B cell (primary cell): ENCODE data around the gene NTN1. TPM values are rescaled to one million over a fixed set of nuclear protein-coding genes. Genes with fewer than 3 reads are reported as not detected.

Experiments used
- ATAC-seq: fragments of 200-7000 bp; cut with Tn5 transposase; one replicate; pipeline ENCODE4 v1.10.0; 2021; ENCODE audit warnings: low read depth, mild to moderate bottlenecking, moderate number of reproducible peaks, moderate library complexity
- CTCF ChIA-PET: fragments of 350-600 bp; sonication (Branson Sonifier 250); formaldehyde crosslinking; loops from one replicate; lab custom pipeline; 2021; ENCODE audit warnings: antibody characterized with exemption, inconsistent platforms; lab: Charles Lee
- POLR2A ChIA-PET: fragments of 350-600 bp; sonication (Branson Sonifier 250); formaldehyde crosslinking; loops from one replicate; lab custom pipeline; 2021; ENCODE audit warnings: antibody characterized with exemption; lab: Charles Lee
- DNase-seq: peaks from one replicate; pipeline ENCODE4 v3.0.0; 2013
- H2AFZ ChIP-seq: 2 replicates; pipeline ENCODE4 v1.6.1; 2012; ENCODE audit warnings: mild to moderate bottlenecking, low read depth, low read length; ENCODE audit not compliant: insufficient read depth, poor library complexity, severe bottlenecking
- H3K27ac ChIP-seq, 2 donors: 1 replicate in 1 of 2; 2 replicates in 1 of 2; pipeline ENCODE4 v1.5.1; 2012 to 2013; ENCODE audit warnings: low read length in 2 of 2, mild to moderate bottlenecking in 2 of 2, moderate library complexity in 1 of 2
- H3K27me3 ChIP-seq, 4 experiments: fragments of 200-600 bp in 1 of 4; sonication (generic) in 1 of 4; replicated peaks in 1 of 4; 1 replicate in 2 of 4; 2 replicates in 2 of 4; pipeline versions ENCODE4 v1.6.1 to v1.7.0; 2013 to 2016; ENCODE audit warnings: low read length in 3 of 4, mild to moderate bottlenecking in 2 of 4, mixed read lengths in 1 of 4, moderate library complexity in 1 of 4; ENCODE audit not compliant: insufficient read depth in 4 of 4, control insufficient read depth in 3 of 4; ENCODE audit errors: control extremely low read depth in 1 of 4
- H3K36me3 ChIP-seq, 2 experiments: replicated peaks in 1 of 2; 1 replicate in 1 of 2; 2 replicates in 1 of 2; pipeline versions ENCODE4 v1.6.1 to v1.7.1; 2013; ENCODE audit warnings: low read length in 1 of 2; ENCODE audit not compliant: insufficient read depth in 2 of 2, control insufficient read depth in 1 of 2; ENCODE audit errors: control extremely low read depth in 1 of 2, extremely low read depth in 1 of 2
- H3K4me1 ChIP-seq, 2 donors: fragments of 200-600 bp in 1 of 2; sonication (generic) in 1 of 2; 1 replicate in 1 of 2; 2 replicates in 1 of 2; pipeline versions ENCODE4 v1.5.1 to v1.6.1; 2013 to 2017; ENCODE audit warnings: low read length in 2 of 2; ENCODE audit not compliant: control insufficient read depth in 2 of 2, insufficient read depth in 2 of 2
- H3K4me2 ChIP-seq: replicated peaks from 2 replicates; pipeline ENCODE3; 2012; ENCODE audit warnings: mild to moderate bottlenecking, low read depth, low read length; ENCODE audit not compliant: poor library complexity, severe bottlenecking
- H3K4me3 ChIP-seq, 5 experiments: fragments of 200-600 bp in 1 of 5; sonication (generic) in 1 of 5; 1 replicate in 3 of 5; 2 replicates in 2 of 5; pipeline versions ENCODE4 v1.5.1 to v1.7.0; 2011 to 2016; ENCODE audit warnings: low read length in 4 of 5, mild to moderate bottlenecking in 4 of 5, low read depth in 2 of 5, control low read depth in 1 of 5, moderate library complexity in 1 of 5; ENCODE audit not compliant: insufficient read depth in 1 of 5; ENCODE audit errors: control extremely low read depth in 1 of 5, extremely low read depth in 1 of 5
- H3K79me2 ChIP-seq: fragments of 200-600 bp; sonication (generic); one replicate; pipeline ENCODE4 v1.6.0; 2016; ENCODE audit warnings: low read length; ENCODE audit not compliant: control insufficient read depth, insufficient read depth
- H3K9ac ChIP-seq: fragments of 200-600 bp; sonication (generic); 2 replicates; pipeline ENCODE4 v1.6.1; 2017; ENCODE audit warnings: mild to moderate bottlenecking, low read length, moderate library complexity
- H3K9me3 ChIP-seq, 3 donors: one replicate each; pipeline versions ENCODE4 v1.6.1 to v1.7.1; 2013; ENCODE audit warnings: low read length in 2 of 3; ENCODE audit not compliant: control insufficient read depth in 2 of 3, insufficient read depth in 1 of 3; ENCODE audit errors: control extremely low read depth in 1 of 3
- H4K20me1 ChIP-seq: 2 replicates; pipeline ENCODE4 v1.6.0; 2012; ENCODE audit warnings: mild to moderate bottlenecking, low read length; ENCODE audit not compliant: insufficient read depth, control insufficient read depth, poor library complexity, severe bottlenecking
- H3K27ac Mint-ChIP-seq: one replicate; pipeline ENCODE4 v1.8.0; 2021; ENCODE audit warnings: mixed read lengths
- H3K27me3 Mint-ChIP-seq: one replicate; pipeline ENCODE4 v1.8.0; 2021; ENCODE audit warnings: mixed read lengths
- H3K4me1 Mint-ChIP-seq: one replicate; pipeline ENCODE4 v1.8.0; 2021; ENCODE audit warnings: mixed read lengths
- H3K4me3 Mint-ChIP-seq: one replicate; pipeline ENCODE4 v1.8.0; 2021; ENCODE audit warnings: mixed read lengths
- H3K9me3 Mint-ChIP-seq: one replicate; pipeline ENCODE4 v1.8.0; 2022; ENCODE audit warnings: mixed read lengths; ENCODE audit not compliant: insufficient read depth
- EZH2 ChIP-seq: IDR thresholded peaks from 2 replicates; pipeline ENCODE4 v1.6.1; 2012; ENCODE audit warnings: borderline replicate concordance, low read depth, mild to moderate bottlenecking, moderate library complexity, low read length; ENCODE audit not compliant: insufficient read depth, poor library complexity, severe bottlenecking
- WGBS: methylation state at CpG from one replicate; pipeline ENCODE4 v1.1.5; 2013; ENCODE audit warnings: missing lambda C conversion rate; ENCODE audit not compliant: insufficient coverage; 5-methylcytosine and 5-hydroxymethylcytosine counted together
- intact Hi-C: fragments of 100-400 bp; cut with micrococcal nuclease; formaldehyde crosslinking; loops from one replicate; pipeline ENCODE4 v1.10.0; 2022
- polyA plus RNA-seq: library from polyadenylated mRNA; depleted of rRNA; stranded (reverse); fragments of >200 nt; gene quantifications from 2 replicates; pipeline ENCODE4 v1.2.3, GENCODE V29; 2012
- total RNA-seq, 2 donors: library from RNA; stranded (reverse); fragments of 120-200 nt in 1 of 2; gene quantifications; 1 replicate in 1 of 2; 2 replicates in 1 of 2; pipeline versions ENCODE4 v1.2.3 to v1.2.4, GENCODE V29; 2013 to 2022
- TF ChIP-seq, protein P1 (sequence below): fragments of 200-600 bp; IDR thresholded peaks from one replicate; pipeline ENCODE4 v1.8.0; 2022; ENCODE audit warnings: antibody characterized with exemption, mild to moderate bottlenecking

Gene NTN1
- total and polyA plus RNA-seq, 2 donors (not counting 1 experiment from before 2014, with no cell fraction given), result 0.10 to 0.25 TPM

- no peak for ATAC-seq
- H3K4me3 ChIP-seq, result no peak overlapping the region
- TF ChIP-seq, protein P1, sequence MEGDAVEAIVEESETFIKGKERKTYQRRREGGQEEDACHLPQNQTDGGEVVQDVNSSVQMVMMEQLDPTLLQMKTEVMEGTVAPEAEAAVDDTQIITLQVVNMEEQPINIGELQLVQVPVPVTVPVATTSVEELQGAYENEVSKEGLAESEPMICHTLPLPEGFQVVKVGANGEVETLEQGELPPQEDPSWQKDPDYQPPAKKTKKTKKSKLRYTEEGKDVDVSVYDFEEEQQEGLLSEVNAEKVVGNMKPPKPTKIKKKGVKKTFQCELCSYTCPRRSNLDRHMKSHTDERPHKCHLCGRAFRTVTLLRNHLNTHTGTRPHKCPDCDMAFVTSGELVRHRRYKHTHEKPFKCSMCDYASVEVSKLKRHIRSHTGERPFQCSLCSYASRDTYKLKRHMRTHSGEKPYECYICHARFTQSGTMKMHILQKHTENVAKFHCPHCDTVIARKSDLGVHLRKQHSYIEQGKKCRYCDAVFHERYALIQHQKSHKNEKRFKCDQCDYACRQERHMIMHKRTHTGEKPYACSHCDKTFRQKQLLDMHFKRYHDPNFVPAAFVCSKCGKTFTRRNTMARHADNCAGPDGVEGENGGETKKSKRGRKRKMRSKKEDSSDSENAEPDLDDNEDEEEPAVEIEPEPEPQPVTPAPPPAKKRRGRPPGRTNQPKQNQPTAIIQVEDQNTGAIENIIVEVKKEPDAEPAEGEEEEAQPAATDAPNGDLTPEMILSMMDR, result no peak
- no peak for TF ChIP-seq EZH2
- no peak overlapping the region for H3K27ac ChIP-seq
- H4K20me1 ChIP-seq, result no peaks in the 10 kb centered on the region
- Mint-ChIP-seq H3K4me1 (no peaks in the 10 kb centered on the region), H3K9me3 (no peaks in the 10 kb centered on the region), H3K27me3 (peaks cover 16% of the 10 kb centered on the region), H3K4me3 (no peak overlapping the region), H3K27ac (no peak overlapping the region)
- H3K4me2 ChIP-seq, result no peak overlapping the region
- H3K79me2 ChIP-seq, result no peaks in the 10 kb centered on the region
- no peak overlapping the region for H3K9ac ChIP-seq
- H2AFZ ChIP-seq, result no peak overlapping the region
- intact Hi-C loops, result no loop called here
- H3K27me3 ChIP-seq, result peaks cover 0 to 3% (median 0%) of the 10 kb centered on the region in 4 experiments
- ChIA-PET CTCF (no interaction called here), POLR2A (no interaction called here)
- no peaks in the 10 kb centered on the region for H3K36me3 ChIP-seq
- no peaks in the 10 kb centered on the region for H3K4me1 ChIP-seq
- 97% methylated on average over 4 of the region's 8 CpGs for WGBS
- DNase-seq, result no peak
- H3K9me3 ChIP-seq, result no peaks in the 10 kb centered on the region
Observed at GRCh38 chr17:9125722-9126121, 104.4 kb downstream of the NTN1 start.

DNA sequence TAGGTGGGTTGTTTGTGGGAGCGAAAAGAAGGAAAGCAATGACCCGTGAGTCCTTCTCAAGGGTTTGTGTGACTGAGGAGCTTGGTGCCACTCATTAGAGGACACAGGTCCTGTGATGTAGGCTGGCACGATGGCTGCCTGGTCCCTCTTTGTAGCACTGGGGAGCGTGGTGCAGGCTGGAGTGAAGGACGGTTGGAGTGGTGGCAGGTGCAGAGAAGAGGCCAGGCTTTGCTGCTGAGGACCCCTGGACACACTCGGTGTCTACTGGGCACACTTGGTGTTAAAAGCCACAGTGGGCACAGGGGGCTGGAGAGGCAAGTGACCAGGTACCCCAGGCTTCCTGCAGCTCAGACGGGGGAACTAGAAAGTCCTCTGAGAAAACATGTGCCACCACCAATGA is 106.0 kb downstream of the NTN1 start:
- CTCF ChIA-PET, result no interaction called here
- no peak overlapping the region for H3K4me2 ChIP-seq
- H4K20me1 ChIP-seq, result no peaks in the 10 kb centered on the region
- H3K9me3 ChIP-seq, result no peaks in the 10 kb centered on the region
- H3K79me2 ChIP-seq, result no peaks in the 10 kb centered on the region
- TF ChIP-seq, protein P1, result no peak
- no peak for TF ChIP-seq EZH2
- H3K4me3 ChIP-seq, result no peak overlapping the region
- H3K36me3 ChIP-seq, result no peaks in the 10 kb centered on the region
- Mint-ChIP-seq H3K4me3 (no peak overlapping the region), H3K27ac (no peak overlapping the region), H3K4me1 (no peaks in the 10 kb centered on the region), H3K27me3 (peaks cover 20% of the 10 kb centered on the region), H3K9me3 (no peaks in the 10 kb centered on the region)
- ATAC-seq (no peak), DNase-seq (no peak)
- no peak overlapping the region for H3K27ac ChIP-seq
- H2AFZ ChIP-seq, result no peak overlapping the region
- 96% methylated on average over 6 of the region's 7 CpGs for WGBS
- POLR2A ChIA-PET, result no interaction called here
- H3K4me1 ChIP-seq, result no peaks in the 10 kb centered on the region
- no peaks in the 10 kb centered on the region for H3K27me3 ChIP-seq
- intact Hi-C loops, result no loop called here
- H3K9ac ChIP-seq, result no peak overlapping the region
